OCI-M2 (cell line): ENCODE results near the gene SPDYE9.
"Not testable (repeated sequence)": the region's sequence is repeated elsewhere in the genome, so short reads cannot be mapped to it uniquely, and the experiment has no call there.

Experiments used
- DNase-seq: peaks from one replicate; lab custom pipeline; 2025; ENCODE audit not compliant: unreplicated experiment; lab: John Stamatoyannopoulos, UW

The SPDYE9 gene

GRCh38 chr7:73085938-73086337 is at the start of gene SPDYE9:
TSS of gene SPDYE9 (minus strand) at chr7:73086038. CDS start at chr7:73084238, 1,800 bp downstream.
- DNase-seq, result not testable (repeated sequence)

GRCh38 chr7:73134866-73135265 is 49.0 kb upstream of the SPDYE9 start:
- DNase-seq, result not testable (repeated sequence)

GRCh38 chr7:73132651-73133217 is 46.9 kb upstream of the SPDYE9 start:
- DNase-seq, result not testable (repeated sequence)

- DNase-seq, result not testable (repeated sequence)
These were observed 44.8 kb upstream of the SPDYE9 start for GRCh38 chr7:73130612-73131011.

- DNase-seq, result not testable (repeated sequence)
These were observed 38.3 kb upstream of the SPDYE9 start for GRCh38 chr7:73124126-73124525.

GRCh38 chr7:73122778-73123447 is 37.1 kb upstream of the SPDYE9 start:
- DNase-seq, result not testable (repeated sequence)

- DNase-seq, result not testable (repeated sequence)
These were observed 32.3 kb upstream of the SPDYE9 start for GRCh38 chr7:73118155-73118554.

GRCh38 chr7:73057811-73058210 is 28.0 kb downstream of the SPDYE9 start, which contains the start of gene SPDYE11:
TSS of gene SPDYE11 (minus strand) at chr7:73057911. CDS start at chr7:73056111, 1,800 bp downstream.
- not testable (repeated sequence) for DNase-seq

- not testable (repeated sequence) for DNase-seq
These were observed 56.2 kb downstream of the SPDYE9 start, which contains the start of gene SPDYE8 for GRCh38 chr7:73029666-73030065. TSS of gene SPDYE8 (minus strand) at chr7:73029766. CDS start at chr7:73027966, 1,800 bp downstream.
